Effector CD8-positive, alpha-beta T cell (primary cell): Measurements from ENCODE around the gene XKR8.
A peak's percentile ranks its signal among the peaks of the same experiment; 100 is the strongest.
"Not testable (repeated sequence)": the region's sequence is repeated elsewhere in the genome, so short reads cannot be mapped to it uniquely, and the experiment has no call there.

Experiments used
- DNase-seq: peaks from one replicate; lab custom pipeline; 2025; lab: John Stamatoyannopoulos, UW

The XKR8 gene

GRCh38 chr1:27992276-27992675, 32.5 kb downstream of the XKR8 start:
- peak; percentile 7 for DNase-seq

- DNase-seq, result no peak
Measured at GRCh38 chr1:27993241-27993640, 33.5 kb downstream of the XKR8 start.

- DNase-seq, result no peak
Measured at GRCh38 chr1:27994060-27994459, 34.3 kb downstream of the XKR8 start.

- DNase-seq, result not testable (repeated sequence)
Measured at GRCh38 chr1:27994526-27994925, 34.8 kb downstream of the XKR8 start.

- no peak for DNase-seq
Measured at GRCh38 chr1:27999055-27999454, 39.3 kb downstream of the XKR8 start.

- DNase-seq, result no peak
Measured at GRCh38 chr1:28002600-28002999, 42.8 kb downstream of the XKR8 start.

GRCh38 chr1:28003117-28003516, 43.3 kb downstream of the XKR8 start:
- DNase-seq, result not testable (repeated sequence)

- no peak for DNase-seq
Measured at GRCh38 chr1:28010969-28011368, 51.2 kb downstream of the XKR8 start.
